K562 (cell line): Measurements from ENCODE around the gene DPCD. TPM values are rescaled to one million over a fixed set of nuclear protein-coding genes. Genes with fewer than 3 reads are reported as not detected.

ENCODE experiments used
- ATAC-seq: fragments of 200-7000 bp; cut with Tn5 transposase; 3 replicates; pipeline ENCODE4 v1.9.1; 2020; ENCODE audit warnings: moderate library complexity
- BruUV-seq: library from RNA; stranded (reverse); fragments of 400-500 nt; replicated peaks from 2 replicates; lab custom pipeline; 2021; lab: Mats Ljungman, UMichigan
- CTCF ChIA-PET: fragments of 300-600 bp; formaldehyde crosslinking; extraction: SDS; loops from one replicate; lab custom pipeline; 2021; ENCODE audit warnings: low intra/inter-chr PET ratio; lab: Yijun Ruan, JAX
- POLR2A ChIA-PET: fragments of 300-600, 350-650 bp; sonication (Branson Sonifier 250); formaldehyde crosslinking; extraction: SDS; loops from one replicate; lab custom pipeline; 2021; ENCODE audit warnings: antibody characterized with exemption, inconsistent platforms; lab: Yijun Ruan, JAX
- DNase-seq, 4 experiments: peaks; one replicate each; pipeline versions ENCODE4 v3.0.0 to v3.0.0-alpha.2; 2011 to 2018; ENCODE audit warnings: low spot score in 3 of 4, mixed read lengths in 3 of 4; ENCODE audit errors: extremely low read depth in 1 of 4
- FAIRE-seq: peaks from 2 replicates; lab custom pipeline; 2011; peaks lifted over from hg19 to GRCh38; lab: Jason Lieb, UNC
- H2AFZ ChIP-seq: 2 replicates; pipeline ENCODE4 v1.6.0; 2011; ENCODE audit warnings: low read depth, low read length, control low read depth, inconsistent platforms
- H3K27ac ChIP-seq: fragments of 200-600 bp; 3 replicates; pipeline ENCODE4 v1.8.0; 2011; ENCODE audit warnings: low read depth, mild to moderate bottlenecking, control low read depth, inconsistent platforms, low read length, moderate library complexity, mixed read lengths; ENCODE audit errors: extremely low read depth
- H3K27me3 ChIP-seq, 2 experiments: fragments of 300-600 bp in 1 of 2; 2 replicates in 1 of 2; 3 replicates in 1 of 2; pipeline versions ENCODE4 v1.6.0 to v1.8.0; 2011; ENCODE audit warnings: inconsistent platforms in 2 of 2, low read length in 2 of 2, mild to moderate bottlenecking in 1 of 2, mixed read lengths in 1 of 2, moderate library complexity in 1 of 2; ENCODE audit not compliant: control insufficient read depth in 2 of 2, insufficient read depth in 2 of 2
- H3K36me3 ChIP-seq: fragments of 300-600 bp; 3 replicates; pipeline ENCODE4 v1.8.0; 2011; ENCODE audit warnings: mild to moderate bottlenecking, low read length, inconsistent platforms; ENCODE audit not compliant: control insufficient read depth, insufficient read depth
- H3K4me1 ChIP-seq, 2 experiments: fragments of 200-600 bp in 1 of 2; replicated peaks in 1 of 2; 2 replicates in 1 of 2; 3 replicates in 1 of 2; pipeline versions ENCODE4 v1.5.1 to v1.8.0; 2011; ENCODE audit warnings: inconsistent platforms in 2 of 2, low read length in 2 of 2, mild to moderate bottlenecking in 1 of 2, mixed read lengths in 1 of 2, moderate library complexity in 1 of 2; ENCODE audit not compliant: control insufficient read depth in 2 of 2, insufficient read depth in 2 of 2
- H3K4me2 ChIP-seq: 2 replicates; pipeline ENCODE4 v1.6.1; 2011; ENCODE audit warnings: low read length, control low read depth, inconsistent platforms, mixed read lengths; ENCODE audit not compliant: insufficient read depth
- H3K4me3 ChIP-seq: fragments of 200-600 bp; sonication (generic), shearing (Covaris generic); 2 replicates; pipeline ENCODE4 v1.5.1; 2016; ENCODE audit warnings: control low read depth, inconsistent platforms
- H3K79me2 ChIP-seq: fragments of 200-600 bp; 3 replicates; pipeline ENCODE4 v1.8.0; 2011; ENCODE audit warnings: low read length, inconsistent platforms; ENCODE audit not compliant: control insufficient read depth, insufficient read depth
- H3K9ac ChIP-seq, 2 experiments: 2 replicates each; pipeline versions ENCODE4 v1.6.0 to v1.6.1; 2011; ENCODE audit warnings: low read depth in 2 of 2, low read length in 2 of 2, control low read depth in 1 of 2, inconsistent platforms in 1 of 2, mild to moderate bottlenecking in 1 of 2, mixed read lengths in 1 of 2; ENCODE audit not compliant: insufficient read depth in 1 of 2
- H3K9me1 ChIP-seq: one replicate; pipeline ENCODE4 v1.6.0; 2011; ENCODE audit warnings: inconsistent platforms, mild to moderate bottlenecking, low read length, moderate library complexity; ENCODE audit not compliant: control insufficient read depth, insufficient read depth
- H3K9me3 ChIP-seq: replicated peaks from 2 replicates; pipeline ENCODE4 v1.5.1; 2011; ENCODE audit warnings: low read depth, low read length, inconsistent platforms; ENCODE audit not compliant: control insufficient read depth, insufficient read depth
- H4K20me1 ChIP-seq: replicated peaks from 2 replicates; pipeline ENCODE4 v1.6.1; 2011; ENCODE audit warnings: low read length, inconsistent platforms, mixed read lengths; ENCODE audit not compliant: control insufficient read depth, insufficient read depth
- E2F3 ChIP-seq: fragments of 250-450 bp; sonication (Bioruptor Pico); IDR thresholded peaks from 2 replicates; pipeline ENCODE4 v1.4.0; 2020; ENCODE audit warnings: mild to moderate bottlenecking
- FIP1L1 ChIP-seq: fragments of 200-400 bp; formaldehyde crosslinking; IDR thresholded peaks from 2 replicates; pipeline ENCODE4 v1.6.1; 2018; ENCODE audit warnings: mild to moderate bottlenecking, low read depth, low read length; ENCODE audit not compliant: poor library complexity, severe bottlenecking
- MTA1 ChIP-seq: fragments of 450-650 bp; IDR thresholded peaks from 2 replicates; pipeline ENCODE4 v1.6.1; 2017; ENCODE audit warnings: borderline replicate concordance
- RAD21 ChIP-seq, 2 experiments: fragments of 250-450 bp in 1 of 2; fragments of 450-650 bp in 1 of 2; sonication (Bioruptor Pico) in 1 of 2; formaldehyde crosslinking in 1 of 2; IDR thresholded peaks in 1 of 2; conservative IDR thresholded peaks in 1 of 2; 2 replicates each; pipeline versions ENCODE4 v1.4.0 to v1.8.0; 2020 to 2022; ENCODE audit warnings: mild to moderate bottlenecking in 2 of 2, moderate library complexity in 1 of 2
- SAP30 ChIP-seq: fragments of 200-600 bp; sonication (generic); IDR thresholded peaks from 2 replicates; pipeline ENCODE4 v1.6.1; 2012; ENCODE audit warnings: borderline replicate concordance, low read depth, mild to moderate bottlenecking, moderate library complexity, low read length, control low read depth, inconsistent platforms; ENCODE audit not compliant: insufficient read depth, poor library complexity, severe bottlenecking
- WGBS: fragments of 100-300 bp; shearing (Covaris generic); methylation state at CpG from one replicate; pipeline ENCODE4 v1.1.6; 2016; ENCODE audit warnings: low coverage, mixed read lengths; ENCODE audit not compliant: insufficient coverage; ENCODE audit errors: missing lambda C conversion rate; 5-methylcytosine and 5-hydroxymethylcytosine counted together
- in situ Hi-C: fragments of 300-500 bp; cut with MboI; formaldehyde crosslinking; loops from 4 replicates; pipeline ENCODE4 v1.15.0; 2018; ENCODE audit warnings: inconsistent platforms, mixed read lengths
- intact Hi-C: fragments of 100-400 bp; cut with micrococcal nuclease; formaldehyde crosslinking; loops from 2 replicates; pipeline ENCODE4 v1.14.2; 2022
- polyA plus RNA-seq, 8 experiments: library from polyadenylated mRNA; depleted of rRNA in 4 of 8; stranded (reverse) in 5 of 8; unstranded in 3 of 8; fragments of >200 nt; fragmentation: Nextera tagmentation in 2 of 8; fragmentation: Illumina TruSeq in 1 of 8; extraction: Ambion mirVana in 2 of 8; extraction: Trizol in 1 of 8; gene quantifications; 2 replicates each; pipeline versions ENCODE4 v1.2.1 to v1.2.3, GENCODE V29; 2011 to 2014; ENCODE audit warnings: inconsistent platforms in 1 of 8, missing spikeins in 1 of 8
- total RNA-seq, 7 experiments: library from RNA; depleted of rRNA in 6 of 7; stranded (reverse); fragments of >200 nt in 6 of 7; fragmentation: Illumina TruSeq in 2 of 7; extraction: Trizol in 2 of 7; gene quantifications; 2 replicates each; pipeline versions ENCODE4 v1.2.1 to v1.2.3, GENCODE V29; 2011 to 2021; ENCODE audit warnings: low replicate concordance in 1 of 7
- TF ChIP-seq, protein P1 (sequence below): fragments of 200-800 bp; sonication (Bioruptor generic); IDR thresholded peaks from 2 replicates; pipeline ENCODE4 v1.6.1; 2016; ENCODE audit warnings: missing genetic modification characterization, missing compliant biosample characterization
- TF ChIP-seq, protein P2 (sequence below), 3 experiments: fragments of 200-800 bp in 1 of 3; fragments of 250-450 bp in 1 of 3; fragments of 450-650 bp in 1 of 3; sonication (Bioruptor Pico) in 1 of 3; sonication (Bioruptor generic) in 1 of 3; formaldehyde crosslinking in 1 of 3; IDR thresholded peaks; 2 replicates each; pipeline versions ENCODE4 v1.6.1 to v1.8.0; 2016 to 2022; ENCODE audit warnings: mild to moderate bottlenecking in 2 of 3, missing genetic modification characterization in 2 of 3, missing compliant biosample characterization in 1 of 3, moderate library complexity in 1 of 3
- TF ChIP-seq, protein P3 (sequence below): fragments of 450-650 bp; formaldehyde crosslinking; IDR thresholded peaks from 2 replicates; pipeline ENCODE4 v1.4.0; 2022; ENCODE audit warnings: missing genetic modification characterization

DPCD gene
- total and polyA plus RNA-seq, 9 of the 15 experiments (the other 6 are each of a cell fraction or from before 2014, with no cell fraction given): 12.1 to 45.2 (median 20.0) TPM

DNA sequence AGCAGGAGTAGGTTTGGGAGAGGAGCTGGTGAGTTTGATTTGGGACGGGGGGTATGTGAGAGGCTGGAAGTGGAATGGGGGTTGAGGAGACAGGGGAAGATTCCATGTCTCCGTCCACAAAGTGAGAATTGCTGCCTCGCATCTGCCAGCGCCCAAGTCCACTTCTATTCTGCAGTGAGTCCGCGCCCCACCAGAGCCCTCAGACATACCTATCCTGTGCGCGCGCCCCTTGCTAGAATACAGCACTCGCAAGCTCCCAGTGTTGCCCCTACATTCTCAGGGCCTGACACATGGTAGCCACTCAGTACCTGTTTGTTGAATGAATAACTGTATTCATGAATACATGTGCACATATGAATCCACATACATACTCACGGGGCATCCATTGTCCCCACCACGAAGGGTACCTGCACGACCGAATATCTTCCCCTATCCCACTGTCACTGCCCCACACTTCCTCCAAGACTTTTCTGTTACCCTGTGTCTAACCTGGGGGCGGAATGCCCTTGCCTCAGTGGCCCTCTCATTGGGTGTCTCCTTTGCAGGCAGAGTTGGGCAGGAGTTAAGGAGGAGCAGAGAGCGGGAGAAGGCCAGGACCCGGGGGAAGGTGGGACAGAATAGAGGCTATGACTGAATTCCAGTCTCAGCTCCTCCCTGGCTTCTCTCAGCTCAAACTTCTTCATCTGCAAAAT, 19.9 kb upstream of the DPCD start:
- Histone ChIP-seq H4K20me1 (no peaks in the 10 kb centered on the region), H3K9me1 (no peaks in the 10 kb centered on the region), H3K27ac (no peak overlapping the region), H3K79me2 (no peaks in the 10 kb centered on the region), H3K9me3 (no peaks in the 10 kb centered on the region; the same call in 1 of the 2 replicates), H3K4me2 (no peak overlapping the region), H3K9ac (no peak overlapping the region), H3K4me1 (peaks cover 13 to 39% of the 10 kb centered on the region in 2 experiments; a peak in 4 of 5 replicates), H2AFZ (no peak overlapping the region), H3K36me3 (no peaks in the 10 kb centered on the region), H3K27me3 (no peaks in the 10 kb centered on the region), H3K4me3 (no peak overlapping the region)
- in situ Hi-C loops (loop anchor here (5.0 kb wide), 1 partner anchor 266 kb away; no protein-coding TSS in a partner anchor), intact Hi-C loops (loop anchor here (5.0 kb wide), 1 partner anchor 356 kb away; no protein-coding TSS in a partner anchor)
- FAIRE-seq (no peak), ATAC-seq (no peak), DNase-seq (no peak)
- ChIA-PET POLR2A (interaction anchor here (0.6 kb wide), 2 partner anchors 18 to 78 kb away, joined by 3 to 4 read pairs; no protein-coding TSS in a partner anchor), CTCF (no interaction called here)
- no TSS peak for BruUV-seq
- WGBS: 74% methylated on average over 9 of the region's 17 CpGs
- no peak for TF ChIP-seq FIP1L1
- no peak for TF ChIP-seq MTA1
- TF ChIP-seq, protein P1, sequence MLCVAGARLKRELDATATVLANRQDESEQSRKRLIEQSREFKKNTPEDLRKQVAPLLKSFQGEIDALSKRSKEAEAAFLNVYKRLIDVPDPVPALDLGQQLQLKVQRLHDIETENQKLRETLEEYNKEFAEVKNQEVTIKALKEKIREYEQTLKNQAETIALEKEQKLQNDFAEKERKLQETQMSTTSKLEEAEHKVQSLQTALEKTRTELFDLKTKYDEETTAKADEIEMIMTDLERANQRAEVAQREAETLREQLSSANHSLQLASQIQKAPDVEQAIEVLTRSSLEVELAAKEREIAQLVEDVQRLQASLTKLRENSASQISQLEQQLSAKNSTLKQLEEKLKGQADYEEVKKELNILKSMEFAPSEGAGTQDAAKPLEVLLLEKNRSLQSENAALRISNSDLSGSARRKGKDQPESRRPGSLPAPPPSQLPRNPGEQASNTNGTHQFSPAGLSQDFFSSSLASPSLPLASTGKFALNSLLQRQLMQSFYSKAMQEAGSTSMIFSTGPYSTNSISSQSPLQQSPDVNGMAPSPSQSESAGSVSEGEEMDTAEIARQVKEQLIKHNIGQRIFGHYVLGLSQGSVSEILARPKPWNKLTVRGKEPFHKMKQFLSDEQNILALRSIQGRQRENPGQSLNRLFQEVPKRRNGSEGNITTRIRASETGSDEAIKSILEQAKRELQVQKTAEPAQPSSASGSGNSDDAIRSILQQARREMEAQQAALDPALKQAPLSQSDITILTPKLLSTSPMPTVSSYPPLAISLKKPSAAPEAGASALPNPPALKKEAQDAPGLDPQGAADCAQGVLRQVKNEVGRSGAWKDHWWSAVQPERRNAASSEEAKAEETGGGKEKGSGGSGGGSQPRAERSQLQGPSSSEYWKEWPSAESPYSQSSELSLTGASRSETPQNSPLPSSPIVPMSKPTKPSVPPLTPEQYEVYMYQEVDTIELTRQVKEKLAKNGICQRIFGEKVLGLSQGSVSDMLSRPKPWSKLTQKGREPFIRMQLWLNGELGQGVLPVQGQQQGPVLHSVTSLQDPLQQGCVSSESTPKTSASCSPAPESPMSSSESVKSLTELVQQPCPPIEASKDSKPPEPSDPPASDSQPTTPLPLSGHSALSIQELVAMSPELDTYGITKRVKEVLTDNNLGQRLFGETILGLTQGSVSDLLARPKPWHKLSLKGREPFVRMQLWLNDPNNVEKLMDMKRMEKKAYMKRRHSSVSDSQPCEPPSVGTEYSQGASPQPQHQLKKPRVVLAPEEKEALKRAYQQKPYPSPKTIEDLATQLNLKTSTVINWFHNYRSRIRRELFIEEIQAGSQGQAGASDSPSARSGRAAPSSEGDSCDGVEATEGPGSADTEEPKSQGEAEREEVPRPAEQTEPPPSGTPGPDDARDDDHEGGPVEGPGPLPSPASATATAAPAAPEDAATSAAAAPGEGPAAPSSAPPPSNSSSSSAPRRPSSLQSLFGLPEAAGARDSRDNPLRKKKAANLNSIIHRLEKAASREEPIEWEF (CRISPR knock-in tag): no peak
- TF ChIP-seq RAD21 (CRISPR knock-in tag; conservative IDR thresholded peaks at IDR 0.05 in 1 of 2, IDR thresholded peaks at IDR 0.05 in 1 of 2): no peak
- TF ChIP-seq, protein P2, sequence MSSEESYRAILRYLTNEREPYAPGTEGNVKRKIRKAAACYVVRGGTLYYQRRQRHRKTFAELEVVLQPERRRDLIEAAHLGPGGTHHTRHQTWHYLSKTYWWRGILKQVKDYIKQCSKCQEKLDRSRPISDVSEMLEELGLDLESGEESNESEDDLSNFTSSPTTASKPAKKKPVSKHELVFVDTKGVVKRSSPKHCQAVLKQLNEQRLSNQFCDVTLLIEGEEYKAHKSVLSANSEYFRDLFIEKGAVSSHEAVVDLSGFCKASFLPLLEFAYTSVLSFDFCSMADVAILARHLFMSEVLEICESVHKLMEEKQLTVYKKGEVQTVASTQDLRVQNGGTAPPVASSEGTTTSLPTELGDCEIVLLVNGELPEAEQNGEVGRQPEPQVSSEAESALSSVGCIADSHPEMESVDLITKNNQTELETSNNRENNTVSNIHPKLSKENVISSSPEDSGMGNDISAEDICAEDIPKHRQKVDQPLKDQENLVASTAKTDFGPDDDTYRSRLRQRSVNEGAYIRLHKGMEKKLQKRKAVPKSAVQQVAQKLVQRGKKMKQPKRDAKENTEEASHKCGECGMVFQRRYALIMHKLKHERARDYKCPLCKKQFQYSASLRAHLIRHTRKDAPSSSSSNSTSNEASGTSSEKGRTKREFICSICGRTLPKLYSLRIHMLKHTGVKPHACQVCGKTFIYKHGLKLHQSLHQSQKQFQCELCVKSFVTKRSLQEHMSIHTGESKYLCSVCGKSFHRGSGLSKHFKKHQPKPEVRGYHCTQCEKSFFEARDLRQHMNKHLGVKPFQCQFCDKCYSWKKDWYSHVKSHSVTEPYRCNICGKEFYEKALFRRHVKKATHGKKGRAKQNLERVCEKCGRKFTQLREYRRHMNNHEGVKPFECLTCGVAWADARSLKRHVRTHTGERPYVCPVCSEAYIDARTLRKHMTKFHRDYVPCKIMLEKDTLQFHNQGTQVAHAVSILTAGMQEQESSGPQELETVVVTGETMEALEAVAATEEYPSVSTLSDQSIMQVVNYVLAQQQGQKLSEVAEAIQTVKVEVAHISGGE (CRISPR knock-in tag; IDR thresholded peaks at IDR 0.05): no peak
- TF ChIP-seq E2F3: no peak
- TF ChIP-seq SAP30: no peak
- TF ChIP-seq, protein P3, sequence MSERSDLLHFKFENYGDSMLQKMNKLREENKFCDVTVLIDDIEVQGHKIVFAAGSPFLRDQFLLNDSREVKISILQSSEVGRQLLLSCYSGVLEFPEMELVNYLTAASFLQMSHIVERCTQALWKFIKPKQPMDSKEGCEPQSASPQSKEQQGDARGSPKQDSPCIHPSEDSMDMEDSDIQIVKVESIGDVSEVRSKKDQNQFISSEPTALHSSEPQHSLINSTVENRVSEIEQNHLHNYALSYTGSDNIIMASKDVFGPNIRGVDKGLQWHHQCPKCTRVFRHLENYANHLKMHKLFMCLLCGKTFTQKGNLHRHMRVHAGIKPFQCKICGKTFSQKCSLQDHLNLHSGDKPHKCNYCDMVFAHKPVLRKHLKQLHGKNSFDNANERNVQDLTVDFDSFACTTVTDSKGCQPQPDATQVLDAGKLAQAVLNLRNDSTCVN (CRISPR knock-in tag): no peak
